ENCODE data around the gene HS3ST4. TPM values are rescaled to one million over a fixed set of nuclear protein-coding genes. Genes with fewer than 3 reads are reported as not detected.

Gene HS3ST4
- total RNA-seq, 2 donors from 2014 or later, result not detected

DNA sequence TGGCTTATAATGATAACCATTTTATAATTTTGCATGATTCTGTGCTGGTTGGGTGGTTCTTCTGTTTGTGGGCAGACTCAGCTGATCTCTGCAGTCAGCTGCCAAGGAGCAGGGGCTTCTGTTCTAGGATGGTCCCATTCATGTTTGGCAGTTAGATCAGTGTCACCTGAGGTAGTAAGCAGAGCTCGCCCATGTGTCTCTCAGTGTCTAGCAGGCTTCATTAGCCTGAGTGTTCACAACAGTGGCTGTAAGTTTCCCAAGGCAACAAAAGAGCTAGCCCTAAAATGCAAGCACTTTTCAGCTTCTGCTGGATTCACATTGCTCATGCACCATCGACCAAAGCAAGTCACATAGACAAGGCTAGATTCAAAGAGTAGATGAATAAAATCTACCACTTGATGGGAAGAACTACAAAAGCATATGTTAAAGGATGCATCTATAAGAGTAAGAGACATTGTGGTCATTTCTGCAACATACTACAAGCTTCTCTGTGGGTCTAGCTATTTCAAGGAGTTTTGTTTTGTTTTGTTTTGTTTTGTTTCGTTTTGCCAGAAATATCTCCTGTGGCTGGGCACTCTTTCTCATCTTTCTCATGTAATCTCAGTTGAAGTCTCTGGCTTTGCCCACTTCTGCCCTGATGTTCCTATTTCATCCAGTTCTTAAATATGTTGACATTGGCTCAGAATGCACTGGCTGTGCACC lies 180.8 kb downstream of the HS3ST4 start:
- DNase-seq (ENCODE audit: low spot score), result no peak
- intact Hi-C loops (cut with DNase I), result no loop called here

DNA sequence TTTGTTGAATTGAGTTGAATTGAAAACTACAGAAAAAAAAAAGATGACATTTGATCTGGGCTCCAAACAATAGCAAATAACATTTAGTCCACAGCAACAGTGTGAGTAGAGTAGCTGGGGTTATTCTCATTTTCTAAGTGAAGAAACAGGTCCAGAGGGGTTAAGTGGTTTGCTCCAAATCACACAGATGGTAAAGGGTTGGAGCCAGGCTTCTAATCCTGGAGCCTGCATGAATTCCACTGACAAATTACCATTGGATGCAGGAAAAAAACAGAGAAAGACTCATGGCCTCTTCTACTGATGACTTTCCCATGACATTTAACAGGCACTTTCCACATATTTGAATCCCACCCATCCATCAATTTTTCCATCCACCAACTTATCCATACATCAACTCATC lies 182.4 kb downstream of the HS3ST4 start:
- intact Hi-C loops (cut with DNase I), result no loop called here
- DNase-seq (ENCODE audit: low spot score), result no peak

DNA sequence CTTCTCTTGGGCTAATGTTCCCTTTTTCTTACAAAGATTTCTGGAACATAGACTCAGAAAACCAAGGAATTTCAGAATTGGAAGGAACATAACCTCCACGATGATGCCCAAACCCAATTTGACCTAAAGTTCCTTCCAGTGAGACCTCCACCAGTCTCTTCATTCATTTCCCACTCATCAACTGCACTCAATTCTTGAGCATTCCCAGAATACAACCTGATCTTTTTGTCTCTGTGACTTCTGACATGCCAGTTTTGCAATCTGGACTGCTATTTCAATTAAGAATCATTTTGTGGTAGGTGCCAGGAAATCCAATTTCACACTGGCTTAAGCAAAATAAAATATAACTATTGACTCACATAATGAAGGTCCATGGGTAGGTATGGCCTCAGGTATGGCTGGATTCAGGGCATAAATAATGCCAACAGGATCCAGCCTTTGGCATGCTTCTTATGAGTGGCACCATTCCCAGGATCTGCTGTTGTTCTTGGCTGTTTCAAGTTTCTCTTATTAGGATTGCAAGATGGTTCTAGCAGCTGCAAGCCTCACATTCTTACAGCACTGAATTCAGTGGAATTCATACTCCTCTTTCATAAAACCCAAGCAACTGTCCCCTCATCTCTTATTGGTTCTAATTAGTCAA lies 184.3 kb downstream of the HS3ST4 start:
- no peak for DNase-seq (ENCODE audit: low spot score)
- intact Hi-C loops (cut with DNase I), result loop anchor here in 1 of 2 donors (5.0 kb wide), 1 partner anchor 1464 kb away; no protein-coding TSS in a partner anchor

DNA sequence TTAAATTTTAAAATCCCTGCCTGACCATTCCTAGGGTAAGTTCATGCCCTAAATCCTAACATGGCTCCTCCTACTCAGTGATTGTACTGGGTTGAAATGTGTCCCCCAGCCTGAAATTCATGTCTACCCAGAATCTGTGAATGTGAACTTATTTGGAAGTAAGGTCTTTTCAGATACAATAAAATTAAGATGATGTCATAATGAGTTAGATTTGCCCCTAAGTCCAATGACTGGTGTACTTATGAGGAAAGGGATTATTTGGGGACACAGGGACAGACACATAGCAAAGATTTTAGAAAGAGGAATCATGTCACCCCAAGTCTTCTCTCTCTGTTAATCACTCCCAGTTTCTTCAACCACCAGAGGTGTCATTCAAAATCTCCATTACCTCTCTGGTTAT lies 185.3 kb downstream of the HS3ST4 start:
- intact Hi-C loops (cut with DNase I), result loop anchor here in 1 of 2 donors (5.0 kb wide), 1 partner anchor 1465 kb away; no protein-coding TSS in a partner anchor
- no peak for DNase-seq (ENCODE audit: low spot score)

DNA sequence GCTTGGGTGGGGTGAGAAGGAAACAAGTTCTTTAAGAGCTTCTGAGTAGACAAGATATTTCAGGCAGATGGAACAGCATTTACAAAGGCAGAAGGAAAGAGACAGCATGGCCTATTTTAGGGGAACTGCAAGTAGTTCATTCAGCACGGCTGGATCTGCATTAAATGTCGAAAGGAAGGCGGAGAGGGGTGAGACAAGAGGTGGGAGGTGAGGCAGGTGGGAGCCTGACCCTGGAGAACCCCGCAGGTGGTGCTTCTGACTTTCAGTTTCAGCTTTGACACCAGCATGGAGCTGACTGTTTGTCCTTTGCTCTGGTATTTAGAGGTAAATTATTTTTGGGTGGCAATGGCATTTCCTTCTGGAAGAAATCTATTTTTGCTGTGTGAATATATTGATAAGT lies 194.8 kb downstream of the HS3ST4 start:
- DNase-seq (ENCODE audit: low spot score), result no peak
- intact Hi-C loops (cut with DNase I), result loop anchor here in 1 of 2 donors (10.0 kb wide), 1 partner anchor 522 kb away; no protein-coding TSS in a partner anchor

DNA sequence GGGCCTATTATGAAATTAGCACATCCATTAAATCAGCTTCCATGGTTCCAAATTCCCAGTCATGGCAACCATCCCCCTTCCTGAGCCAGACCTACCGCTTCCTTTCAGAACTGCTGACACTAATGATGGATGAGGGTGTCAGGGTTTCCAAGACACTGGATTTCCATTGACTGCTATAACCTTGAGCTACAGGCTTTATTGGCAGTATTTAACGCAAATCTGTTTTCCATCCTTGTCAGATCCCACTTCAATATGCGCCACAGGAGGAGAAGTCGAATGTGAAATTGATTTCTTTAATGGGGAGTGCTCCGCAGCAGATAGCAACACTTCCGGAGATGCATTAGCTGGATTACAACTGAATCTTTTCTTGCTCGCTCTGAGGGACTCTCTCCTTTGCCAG lies 197.1 kb downstream of the HS3ST4 start:
- no peak for DNase-seq (ENCODE audit: low spot score)
- intact Hi-C loops (cut with DNase I), result loop anchor here in 1 of 2 donors (10.0 kb wide), 1 partner anchor 524 kb away; no protein-coding TSS in a partner anchor

DNA sequence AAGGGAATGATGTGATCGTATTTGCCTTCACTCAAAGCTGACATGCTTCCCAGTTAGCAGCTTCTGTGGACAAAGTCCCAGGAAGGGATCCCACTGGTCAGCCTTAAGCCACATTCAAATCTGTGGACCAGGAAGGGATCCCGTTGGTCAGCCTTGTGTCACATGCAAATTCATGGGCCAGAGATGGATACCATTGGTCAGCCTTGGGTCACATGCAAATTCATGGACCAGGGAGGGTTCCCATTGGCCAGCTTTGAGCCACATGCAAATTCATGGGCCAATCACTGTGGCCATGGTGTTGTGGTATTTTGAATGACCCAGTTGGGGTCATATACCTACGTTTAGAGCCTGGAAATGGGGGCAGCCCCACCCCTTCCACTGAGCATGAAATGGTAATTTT lies 201.6 kb downstream of the HS3ST4 start:
- DNase-seq (ENCODE audit: low spot score), result no peak
- intact Hi-C loops (cut with DNase I), result no loop called here

DNA sequence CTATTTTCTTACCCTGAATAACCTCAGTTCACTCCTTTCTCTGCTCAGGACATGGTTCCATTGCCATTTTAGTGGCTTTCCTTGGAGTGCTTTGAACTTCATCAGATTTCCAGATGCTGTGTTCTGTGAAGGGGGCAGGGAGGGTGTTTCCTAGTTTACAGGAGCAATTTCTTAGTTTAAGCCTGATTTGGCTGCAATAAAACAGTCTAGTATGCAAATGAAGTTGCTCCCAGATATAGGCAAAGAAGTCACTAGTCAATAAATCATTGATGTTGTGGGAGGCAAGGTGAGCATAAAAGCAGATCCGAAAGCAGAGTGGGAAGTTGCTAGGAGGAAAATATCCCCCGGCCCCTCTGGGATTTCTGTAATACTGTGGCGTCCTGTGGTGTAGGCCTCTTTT lies 202.3 kb downstream of the HS3ST4 start:
- DNase-seq (ENCODE audit: low spot score), result no peak
- intact Hi-C loops (cut with DNase I), result no loop called here

DNA sequence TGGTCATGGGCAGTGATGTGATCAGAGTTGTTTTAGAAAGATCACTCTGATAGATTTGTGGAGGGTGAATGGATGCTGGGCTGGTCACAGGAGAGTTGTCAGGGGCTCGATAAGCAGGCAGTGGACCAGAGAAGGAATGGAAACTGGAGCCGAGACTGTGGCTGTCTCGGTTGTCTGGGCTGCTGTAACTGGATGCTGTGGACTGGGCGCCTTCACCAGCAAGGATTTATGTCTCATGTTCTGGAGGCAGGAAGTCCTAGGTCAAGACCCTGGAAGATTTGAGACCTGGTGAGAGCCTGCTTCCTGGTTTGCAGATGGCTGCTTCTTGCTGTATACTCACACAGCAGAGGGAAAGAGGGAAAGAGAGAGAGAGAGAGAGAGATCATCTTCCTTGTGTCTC lies 203.6 kb downstream of the HS3ST4 start:
- intact Hi-C loops (cut with DNase I), result no loop called here
- no peak for DNase-seq (ENCODE audit: low spot score)

DNA sequence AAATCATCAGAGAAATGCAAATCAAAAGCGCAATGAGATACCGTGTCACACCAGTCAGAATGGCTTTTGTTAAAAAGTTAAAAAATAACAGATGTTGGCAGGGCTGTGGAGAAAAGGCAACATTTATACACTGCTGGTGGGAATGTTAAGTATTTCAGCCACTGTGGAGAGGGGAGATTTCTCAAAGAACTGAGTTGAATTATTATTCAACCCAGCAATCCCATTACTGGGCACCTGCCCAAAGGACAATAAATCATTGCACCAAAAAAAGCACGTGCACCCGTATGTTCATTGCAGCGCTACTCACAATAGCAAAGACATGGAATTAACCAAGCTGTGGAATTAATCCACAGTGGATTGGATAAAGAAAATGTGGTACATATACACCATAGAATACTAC lies 204.7 kb downstream of the HS3ST4 start:
- intact Hi-C loops (cut with DNase I), result no loop called here
- DNase-seq (ENCODE audit: low spot score), result no peak

DNA sequence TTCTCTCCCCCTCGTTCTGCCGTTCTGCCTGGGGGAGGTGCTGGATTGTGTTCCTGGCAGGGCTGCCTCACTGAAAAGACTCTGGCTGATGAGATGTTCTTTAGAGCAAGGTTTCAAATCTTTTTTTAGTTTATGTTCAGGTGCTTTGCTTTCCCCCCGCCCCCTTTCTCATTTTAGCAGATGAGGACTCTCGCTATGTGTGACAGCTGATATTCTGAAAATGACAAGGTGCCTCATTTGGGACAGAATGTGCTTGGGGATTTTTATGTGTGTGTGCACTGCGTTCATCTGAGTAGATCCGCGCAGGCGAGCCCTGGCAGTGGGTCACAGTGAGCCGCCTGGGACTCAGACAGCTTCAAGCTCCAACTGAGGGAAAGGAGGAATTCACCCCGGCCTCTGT lies 205.9 kb downstream of the HS3ST4 start:
- DNase-seq (ENCODE audit: low spot score), result no peak
- intact Hi-C loops (cut with DNase I), result no loop called here

DNA sequence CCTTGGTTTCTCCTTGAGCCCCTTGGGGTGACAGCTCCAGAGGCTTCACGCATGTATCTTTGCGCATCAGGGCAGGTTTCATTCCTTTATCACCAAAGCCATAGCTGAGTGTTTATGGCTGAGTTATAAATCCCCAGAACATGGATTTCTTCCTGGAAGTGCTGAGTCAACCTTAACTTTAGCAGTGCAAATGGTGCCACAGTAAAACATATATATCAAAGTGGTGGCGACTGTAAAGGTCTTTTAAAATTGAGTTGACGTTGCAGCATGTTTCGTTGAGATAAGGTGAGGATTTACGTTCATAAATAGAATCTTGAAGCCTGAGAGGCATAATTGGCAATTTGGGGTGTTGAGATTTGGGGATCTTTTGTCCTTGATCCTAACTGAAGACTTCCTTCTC lies 214.1 kb downstream of the HS3ST4 start:
- DNase-seq (ENCODE audit: low spot score), result no peak
- intact Hi-C loops (cut with DNase I), result no loop called here

DNA sequence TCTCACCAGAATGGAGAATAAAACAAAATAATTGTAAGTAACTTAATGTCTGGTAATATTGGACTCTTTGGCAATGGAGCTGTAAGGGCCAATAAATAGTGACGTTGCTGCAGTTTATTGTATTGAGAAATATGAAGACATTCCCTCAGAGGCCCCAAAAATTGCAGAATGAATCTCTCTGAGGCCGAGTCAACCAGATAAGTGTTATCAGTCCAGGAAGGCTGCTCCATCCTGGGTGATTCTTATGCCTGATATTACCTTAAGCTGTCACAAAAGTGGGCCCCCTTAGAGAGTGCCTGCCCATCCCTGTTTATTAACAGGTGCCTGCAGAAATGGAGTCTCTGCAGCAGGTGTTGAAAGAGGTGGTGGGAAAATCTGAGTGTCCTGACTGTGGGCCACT lies 219.2 kb downstream of the HS3ST4 start:
- intact Hi-C loops (cut with DNase I), result no loop called here

DNA sequence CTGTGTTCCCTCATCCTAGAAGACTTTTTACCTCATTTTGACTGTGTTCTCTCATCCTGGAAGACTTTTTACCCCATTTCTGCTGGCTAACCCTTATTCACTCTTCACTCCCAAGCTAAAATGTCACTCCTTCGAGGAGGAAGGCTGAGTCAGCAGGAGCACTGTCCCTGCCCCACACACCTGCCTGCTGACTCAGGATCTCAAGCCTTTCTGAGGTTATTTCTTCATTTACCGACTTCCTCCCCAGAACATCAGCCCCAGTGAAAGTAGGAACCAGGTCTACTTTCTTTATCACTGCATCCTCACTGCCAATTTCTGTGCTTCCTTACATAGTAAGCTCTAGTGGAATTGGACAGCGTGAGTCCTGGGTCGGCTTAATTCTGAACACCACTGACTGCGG lies 220.6 kb downstream of the HS3ST4 start:
- intact Hi-C loops (cut with DNase I), result no loop called here
- DNase-seq (ENCODE audit: low spot score), result no peak

More for the DNA sequence above, 219.2 kb downstream of the HS3ST4 start:
- no peak for DNase-seq (ENCODE audit: low spot score)

DNA sequence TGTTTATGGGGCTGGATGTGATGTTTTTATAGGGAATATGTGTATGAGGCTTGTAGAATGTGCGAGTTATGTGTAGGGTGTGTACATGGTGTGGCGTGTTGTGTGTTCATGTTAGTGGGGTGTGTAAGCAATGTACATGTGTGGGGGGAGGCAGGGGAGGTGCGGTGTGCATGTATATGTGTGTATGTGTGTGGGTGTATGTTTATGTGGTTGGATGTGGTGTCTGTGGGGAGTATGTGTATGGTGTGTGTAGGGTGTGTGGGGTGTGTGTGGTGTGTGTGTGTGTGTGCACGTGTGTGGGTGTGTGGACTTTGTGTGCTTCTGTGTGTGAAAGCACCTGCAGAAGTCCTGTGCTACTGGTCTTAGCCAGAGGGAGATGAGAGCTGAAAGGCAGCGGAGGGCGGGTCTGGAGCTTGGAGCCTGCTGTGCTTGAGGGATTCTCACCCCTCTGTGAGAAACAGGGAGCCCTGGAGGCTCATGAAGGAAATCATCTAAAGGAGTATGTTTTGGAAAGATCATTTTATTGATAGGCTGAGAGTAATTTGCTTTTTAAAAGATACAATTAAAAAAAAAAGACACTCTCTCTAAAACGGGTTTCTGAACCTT lies 222.7 kb downstream of the HS3ST4 start:
- no peak for DNase-seq (ENCODE audit: low spot score)
- intact Hi-C loops (cut with DNase I), result no loop called here

DNA sequence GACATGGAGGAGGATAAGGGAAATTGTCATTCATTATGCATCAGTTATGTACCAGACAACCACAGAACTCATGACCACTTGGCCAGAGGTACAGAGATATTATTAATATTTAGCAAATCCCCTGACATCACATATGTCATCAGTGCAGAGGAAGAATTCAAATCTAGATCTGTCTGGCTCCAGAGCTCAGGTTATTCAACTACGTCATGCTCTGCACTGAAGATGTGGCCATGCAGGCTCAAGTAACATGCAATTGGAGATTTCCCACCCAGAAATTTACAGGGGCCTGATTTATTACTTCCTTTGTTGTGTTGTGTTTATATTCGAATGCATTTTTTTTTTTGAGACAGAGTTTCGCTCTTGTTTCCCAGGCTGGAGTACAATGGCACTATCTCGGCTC lies 224.3 kb downstream of the HS3ST4 start:
- intact Hi-C loops (cut with DNase I), result no loop called here
- DNase-seq (ENCODE audit: low spot score), result no peak

DNA sequence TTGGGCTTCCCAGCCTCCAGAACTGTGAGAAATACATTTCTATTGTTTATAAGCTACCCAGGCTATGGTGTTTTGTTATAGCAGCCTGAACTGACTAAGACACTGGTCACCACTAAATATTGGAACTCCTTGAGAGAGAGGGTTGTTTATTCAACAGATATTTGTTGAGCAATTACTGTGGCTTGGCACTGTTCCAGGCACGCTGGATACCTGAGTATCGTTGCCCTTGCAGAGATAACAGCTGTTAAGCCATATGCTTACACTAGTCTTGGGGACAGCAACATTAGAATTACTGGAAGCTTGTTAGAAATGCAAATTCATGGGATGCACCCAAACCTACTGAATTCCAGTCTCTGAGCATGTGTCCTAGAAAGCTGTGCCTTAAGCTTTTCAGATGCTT lies 230.7 kb downstream of the HS3ST4 start:
- intact Hi-C loops (cut with DNase I), result no loop called here
- no peak for DNase-seq (ENCODE audit: low spot score)

DNA sequence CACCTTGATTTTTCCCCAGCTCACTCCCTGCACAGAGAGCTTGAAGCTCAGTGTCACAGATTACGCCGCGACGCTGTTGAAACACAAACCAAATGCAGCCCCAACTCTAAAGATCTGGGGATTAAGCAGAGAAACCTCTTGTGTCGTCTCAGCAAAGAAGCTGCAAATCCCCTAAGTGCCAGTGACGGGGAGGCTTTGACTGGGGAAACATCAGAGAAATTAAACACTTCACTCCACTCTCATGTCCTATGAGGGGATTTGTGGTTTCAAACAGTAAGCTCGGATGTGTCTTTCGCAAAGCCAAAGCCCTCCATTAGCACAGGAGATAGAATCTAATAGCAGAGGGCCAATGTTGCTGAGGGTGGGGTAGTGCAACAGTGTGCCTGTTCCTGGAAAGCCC lies 233.7 kb downstream of the HS3ST4 start:
- intact Hi-C loops (cut with DNase I), result no loop called here
- DNase-seq (ENCODE audit: low spot score), result no peak

DNA sequence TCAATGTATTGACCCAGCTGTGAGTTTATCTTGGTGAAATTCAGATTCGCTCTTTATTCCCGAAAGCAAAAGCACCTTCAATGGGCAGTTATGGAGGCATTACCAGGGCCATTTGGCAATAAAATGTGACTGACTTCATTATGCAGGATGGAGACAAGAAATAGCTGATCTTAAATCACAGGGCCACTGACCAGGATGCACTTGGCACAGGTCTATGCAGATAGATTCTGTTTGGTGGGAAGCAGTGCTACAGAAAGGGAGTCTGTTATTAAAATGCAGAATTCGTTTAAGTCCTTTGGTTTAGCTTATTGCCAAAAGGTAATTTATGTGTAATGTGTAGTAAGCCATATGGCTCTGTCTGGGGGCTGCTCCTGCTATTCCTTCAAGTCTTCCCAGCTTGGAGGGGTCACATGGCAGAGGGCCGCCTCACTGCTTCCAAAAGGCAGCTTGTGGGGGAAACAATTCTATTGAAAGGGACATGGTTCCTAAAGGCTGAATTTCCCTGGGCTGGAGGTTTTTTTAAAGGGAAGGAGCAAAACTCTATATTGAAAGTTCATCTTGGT lies 239.8 kb downstream of the HS3ST4 start:
- no peak for DNase-seq (ENCODE audit: low spot score)
- intact Hi-C loops (cut with DNase I), result no loop called here

DNA sequence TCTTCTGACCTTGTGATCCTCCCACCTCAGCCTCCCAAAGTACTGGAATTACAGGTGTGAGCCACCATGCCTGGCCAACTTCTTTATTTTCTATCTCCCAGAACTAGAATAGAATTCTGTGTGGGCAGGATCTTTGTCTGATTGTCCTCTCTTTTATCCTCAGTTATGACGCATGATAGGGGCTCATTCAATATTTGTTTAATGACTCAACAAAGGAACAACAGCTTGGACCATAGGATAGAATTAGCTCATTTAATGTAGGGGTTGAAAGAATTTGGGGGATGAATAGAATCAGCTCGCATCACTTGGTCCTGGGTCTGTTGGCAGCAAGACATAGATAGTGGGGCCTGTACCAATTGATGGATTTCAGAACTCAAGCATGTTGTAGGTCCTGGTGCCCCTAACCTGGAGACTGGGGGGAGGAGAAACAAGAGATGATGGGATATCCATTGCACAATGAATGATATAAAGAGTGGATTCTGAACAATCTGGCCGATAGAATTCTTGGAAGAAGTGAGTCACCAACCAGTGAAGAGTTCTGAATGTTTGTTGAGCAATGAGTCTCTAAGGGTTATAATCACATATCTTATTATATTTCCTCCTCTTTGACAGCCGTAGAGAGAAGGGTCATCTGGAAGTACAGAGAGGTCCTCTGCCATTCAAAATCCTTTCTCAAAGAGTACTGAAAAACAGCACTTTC lies 250.2 kb downstream of the HS3ST4 start:
- intact Hi-C loops (cut with DNase I), result no loop called here
- DNase-seq (ENCODE audit: low spot score), result no peak

Measured in posterior vena cava (tissue), 2 donors.